Stimulated activated CD4-positive, alpha-beta T cell treated with anti-CD3 and anti-CD28 coated beads, Interleukin-15, amount 100 ng/mL, for 1 hour (primary cell): ENCODE data around the gene PDCD4.

Experiments
- DNase-seq, 2 donors: peaks; one replicate each; pipeline ENCODE4 v3.0.0-alpha.2; 2020; ENCODE audit warnings: low read depth in 1 of 2, low spot score in 1 of 2

Gene PDCD4

GRCh38 chr10:110918643-110919348, 47.1 kb downstream of the PDCD4 start, which contains the start of gene BBIP1:
BBIP1 (minus strand) TSS chr10:110919180; CDS start chr10:110918157, 1,023 bp downstream.
- DNase-seq = no peak

- DNase-seq = peak; percentile 94 to 97
These were observed 47.7 kb downstream of the PDCD4 start, which contains the start of gene SHOC2 for GRCh38 chr10:110919349-110919931. SHOC2 (plus strand) TSS chr10:110919604; CDS start chr10:110964359, 44,755 bp downstream.

- DNase-seq = no peak
These were observed 48.5 kb downstream of the PDCD4 start for GRCh38 chr10:110919971-110920881.

- no peak for DNase-seq
These were observed 52.2 kb downstream of the PDCD4 start for GRCh38 chr10:110923856-110924493.

GRCh38 chr10:110927461-110927860, 55.7 kb downstream of the PDCD4 start:
- no peak for DNase-seq

- no peak for DNase-seq
These were observed 60.1 kb downstream of the PDCD4 start for GRCh38 chr10:110931769-110932381.

- DNase-seq = no peak
These were observed 60.9 kb downstream of the PDCD4 start for GRCh38 chr10:110932505-110933180.

GRCh38 chr10:110936757-110937156, 65.0 kb downstream of the PDCD4 start:
- no peak for DNase-seq

GRCh38 chr10:110939419-110939818, 67.7 kb downstream of the PDCD4 start:
- no peak for DNase-seq

GRCh38 chr10:110944792-110945396, 73.2 kb downstream of the PDCD4 start:
- DNase-seq = no peak

GRCh38 chr10:110946496-110946895, 74.8 kb downstream of the PDCD4 start:
- DNase-seq = no peak

GRCh38 chr10:110947061-110947595, 75.4 kb downstream of the PDCD4 start:
- no peak for DNase-seq
